H1 (cell line): ENCODE results near the gene TAF4. TPM values are rescaled to one million over a fixed set of nuclear protein-coding genes. Genes with fewer than 3 reads are reported as not detected.

Experiments used
- BACH1 ChIP-seq: IDR thresholded peaks from 2 replicates; pipeline ENCODE4 v1.6.1; 2012; ENCODE audit warnings: low read length, improper control_type of control experiment
- CHD1 ChIP-seq: IDR thresholded peaks from 2 replicates; pipeline ENCODE4 v1.6.1; 2012; ENCODE audit warnings: low read depth, low read length, improper control_type of control experiment
- CHD2 ChIP-seq: IDR thresholded peaks from 2 replicates; pipeline ENCODE4 v1.6.1; 2012; ENCODE audit warnings: low read length, improper control_type of control experiment
- CHD7 ChIP-seq: fragments of 300-600 bp; sonication (generic); IDR thresholded peaks from 2 replicates; pipeline ENCODE4 v1.7.1; 2012; ENCODE audit warnings: low read length, moderate library complexity, mild to moderate bottlenecking, inconsistent platforms; ENCODE audit not compliant: insufficient replicate concordance
- CREB1 ChIP-seq: IDR thresholded peaks from 2 replicates; pipeline ENCODE4 v1.6.1; 2012; ENCODE audit warnings: inconsistent platforms
- RBBP5 ChIP-seq: IDR thresholded peaks from 2 replicates; pipeline ENCODE4 v1.7.1; 2012; ENCODE audit warnings: low read depth, mild to moderate bottlenecking, inconsistent platforms, low read length, moderate library complexity, borderline replicate concordance
- RNF2 ChIP-seq: fragments of 200-900, 300-1000 bp; sonication (generic); IDR thresholded peaks from 2 replicates; pipeline ENCODE4 v1.7.1; 2016; ENCODE audit warnings: borderline replicate concordance, low read depth, mild to moderate bottlenecking, antibody characterized with exemption, low read length; ENCODE audit not compliant: poor library complexity, severe bottlenecking; ENCODE audit errors: missing control alignments
- SAP30 ChIP-seq: fragments of 300-600 bp; sonication (generic); IDR thresholded peaks from 2 replicates; pipeline ENCODE4 v1.7.1; 2012; ENCODE audit warnings: low read length, moderate library complexity, mild to moderate bottlenecking, inconsistent platforms; ENCODE audit not compliant: insufficient read depth, insufficient replicate concordance
- SP4 ChIP-seq: IDR thresholded peaks from 2 replicates; pipeline ENCODE4 v1.6.1; 2012; ENCODE audit warnings: low read length, inconsistent platforms
- TBP ChIP-seq: IDR thresholded peaks from 2 replicates; pipeline ENCODE4 v1.6.1; 2011; ENCODE audit warnings: low read depth, low read length, improper control_type of control experiment
- polyA plus RNA-seq, 7 experiments: library from polyadenylated mRNA; depleted of rRNA in 3 of 7; stranded (reverse) in 5 of 7; unstranded in 2 of 7; fragments of >200 nt in 5 of 7; fragments of 200-250 nt in 2 of 7; gene quantifications; 1 replicate in 5 of 7; 2 replicates in 1 of 7; 4 replicates in 1 of 7; pipeline versions ENCODE4 v1.2.1 to v1.2.3, GENCODE V29; 2011 to 2013; ENCODE audit warnings: missing spikeins in 2 of 7, mixed read lengths in 2 of 7
- total RNA-seq: library from RNA; stranded (reverse); fragmentation: NEBNext Ultra II Directional; extraction: Animal tissue kit (Norgen Biotek cat#: 25700); gene quantifications from 2 replicates; pipeline ENCODE4 v1.2.1, GENCODE V29; 2021

The TAF4 gene
- total and polyA plus RNA-seq, 2 of the 8 experiments (the other 6 are each of a cell fraction or from before 2014, with no cell fraction given) = 16.0 to 30.1 TPM

- TF ChIP-seq CHD7 (no peak), SP4 (no peak), CHD1 (no peak), CHD2 (no peak), RNF2 (no peak), RBBP5 (no peak), CREB1 (no peak), SAP30 (no peak), BACH1 (no peak), TBP (no peak)
- TF ChIP-seq, all 59 proteins: peak for 0
Observed at GRCh38 chr20:61927193-61927825, 138.4 kb downstream of the TAF4 start (continued).
